Measurements from ENCODE around the gene VSTM2L. TPM values are rescaled to one million over a fixed set of nuclear protein-coding genes. Genes with fewer than 3 reads are reported as not detected.

The VSTM2L gene
- total and polyA plus RNA-seq, 4 donors = 8.0 to 71.6 (median 31.4) TPM

DNA sequence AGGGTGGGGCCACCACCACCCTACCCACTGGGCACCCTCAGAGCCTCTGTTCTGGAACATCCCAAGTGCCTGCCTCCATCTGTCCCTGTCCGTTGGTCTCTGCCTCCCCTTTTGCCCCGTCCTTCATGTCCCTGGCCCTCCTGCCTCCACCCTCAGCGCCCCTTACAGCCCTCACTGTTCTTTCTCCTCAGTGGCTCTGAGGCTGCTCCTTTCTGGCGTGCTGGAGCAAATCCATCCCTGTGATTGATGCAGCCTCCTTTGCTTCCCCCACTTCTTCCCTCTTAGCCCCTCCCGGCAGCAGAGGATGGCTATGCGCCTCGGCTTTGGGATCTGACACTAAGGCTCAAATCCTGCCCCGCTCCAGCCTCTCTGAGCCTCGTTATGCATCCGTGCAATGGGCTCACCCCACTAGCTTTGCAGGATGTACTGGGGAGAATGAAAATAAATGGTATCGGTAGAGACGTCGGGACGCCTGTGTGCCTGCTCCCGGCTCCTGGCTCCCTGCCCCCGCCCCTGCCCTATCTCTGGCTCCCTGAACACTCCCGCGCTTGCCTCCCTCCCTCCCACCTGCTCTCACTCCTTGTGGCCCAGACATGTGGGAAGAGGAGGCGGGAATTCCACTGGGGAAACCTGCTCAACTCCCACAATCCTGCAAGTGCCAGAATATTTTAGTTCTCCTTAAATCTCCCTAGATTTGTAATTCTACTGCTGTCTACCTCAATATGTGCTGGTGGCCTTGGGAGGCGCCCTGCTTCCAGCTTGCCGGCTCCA lies 13.1 kb downstream of the VSTM2L start:
- TF ChIP-seq, protein P1, sequence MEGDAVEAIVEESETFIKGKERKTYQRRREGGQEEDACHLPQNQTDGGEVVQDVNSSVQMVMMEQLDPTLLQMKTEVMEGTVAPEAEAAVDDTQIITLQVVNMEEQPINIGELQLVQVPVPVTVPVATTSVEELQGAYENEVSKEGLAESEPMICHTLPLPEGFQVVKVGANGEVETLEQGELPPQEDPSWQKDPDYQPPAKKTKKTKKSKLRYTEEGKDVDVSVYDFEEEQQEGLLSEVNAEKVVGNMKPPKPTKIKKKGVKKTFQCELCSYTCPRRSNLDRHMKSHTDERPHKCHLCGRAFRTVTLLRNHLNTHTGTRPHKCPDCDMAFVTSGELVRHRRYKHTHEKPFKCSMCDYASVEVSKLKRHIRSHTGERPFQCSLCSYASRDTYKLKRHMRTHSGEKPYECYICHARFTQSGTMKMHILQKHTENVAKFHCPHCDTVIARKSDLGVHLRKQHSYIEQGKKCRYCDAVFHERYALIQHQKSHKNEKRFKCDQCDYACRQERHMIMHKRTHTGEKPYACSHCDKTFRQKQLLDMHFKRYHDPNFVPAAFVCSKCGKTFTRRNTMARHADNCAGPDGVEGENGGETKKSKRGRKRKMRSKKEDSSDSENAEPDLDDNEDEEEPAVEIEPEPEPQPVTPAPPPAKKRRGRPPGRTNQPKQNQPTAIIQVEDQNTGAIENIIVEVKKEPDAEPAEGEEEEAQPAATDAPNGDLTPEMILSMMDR (IDR thresholded peaks at IDR 0.05; ENCODE audit: control extremely low read depth, extremely low read depth) = no peak
- H3K36me3 ChIP-seq (ENCODE audit: control insufficient read depth in 4 of 4, insufficient read depth in 4 of 4, low read length in 4 of 4) = no peaks in the 10 kb centered on the region
- H3K9me3 ChIP-seq (ENCODE audit: control insufficient read depth in 4 of 4, insufficient read depth in 3 of 4, low read length in 3 of 4) = peaks cover 0 to 7% (median 0%) of the 10 kb centered on the region in 4 donors
- H3K4me1 ChIP-seq (ENCODE audit: control insufficient read depth in 5 of 5, insufficient read depth in 5 of 5, low read length in 5 of 5) = peaks cover 0 to 55% (median 11%) of the 10 kb centered on the region in 5 donors
- no peak overlapping the region for H3K9ac ChIP-seq (ENCODE audit: insufficient read depth in 1 of 2, low read length in 2 of 2)
- DNase-seq = peak in 1 of 3 donors; percentile 45
- H3K27ac ChIP-seq (ENCODE audit: low read depth in 1 of 2, low read length in 1 of 2) = no peak overlapping the region
- ATAC-seq (ENCODE audit: insufficient read depth, low FRiP score) = no peak
- H3K4me3 ChIP-seq = no peak overlapping the region
- peaks cover 0 to 15% (median 0%) of the 10 kb centered on the region in 3 donors for H3K27me3 ChIP-seq (ENCODE audit: control insufficient read depth in 3 of 3, insufficient read depth in 3 of 3, low read length in 2 of 3)
- 22 to 23% methylated on average over 21 of the region's 21 CpGs for WGBS, 2 donors

DNA sequence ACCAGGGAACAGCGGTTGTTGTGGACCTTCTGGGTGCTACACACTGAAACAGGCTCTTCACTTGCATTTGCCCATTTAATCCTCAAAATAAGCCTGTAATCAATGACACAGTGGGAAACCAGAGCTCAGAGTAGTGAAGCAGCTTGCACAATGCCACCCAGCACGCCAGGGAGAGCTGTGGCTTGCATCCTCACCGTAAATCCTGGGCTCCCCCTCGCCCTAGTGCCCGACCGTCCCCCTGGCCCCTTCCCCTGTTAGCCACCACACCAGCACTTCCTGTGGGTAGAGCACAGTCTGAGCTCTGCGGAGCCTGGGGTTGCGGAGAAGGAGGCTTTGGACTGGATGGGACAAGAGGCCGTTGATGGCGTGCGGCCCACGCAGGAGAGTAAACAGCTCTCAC lies 14.5 kb downstream of the VSTM2L start:
- Histone ChIP-seq H3K4me1 (ENCODE audit: control insufficient read depth in 5 of 5, insufficient read depth in 5 of 5, low read length in 5 of 5) (peaks cover 0 to 46% (median 8%) of the 10 kb centered on the region in 5 donors), H3K27ac (ENCODE audit: low read depth in 1 of 2, low read length in 1 of 2) (no peak overlapping the region), H3K9me3 (ENCODE audit: control insufficient read depth in 4 of 4, insufficient read depth in 3 of 4, low read length in 3 of 4) (peaks cover 0 to 7% (median 0%) of the 10 kb centered on the region in 4 donors), H3K27me3 (ENCODE audit: control insufficient read depth in 3 of 3, insufficient read depth in 3 of 3, low read length in 2 of 3) (peaks cover 0 to 11% (median 0%) of the 10 kb centered on the region in 3 donors), H3K36me3 (ENCODE audit: control insufficient read depth in 4 of 4, insufficient read depth in 4 of 4, low read length in 4 of 4) (no peaks in the 10 kb centered on the region), H3K4me3 (no peak overlapping the region), H3K9ac (ENCODE audit: insufficient read depth in 1 of 2, low read length in 2 of 2) (no peak overlapping the region)
- DNase-seq = no peak
- TF ChIP-seq, protein P1 (IDR thresholded peaks at IDR 0.05; ENCODE audit: control extremely low read depth, extremely low read depth) = no peak
- no peak for ATAC-seq (ENCODE audit: insufficient read depth, low FRiP score)
- 24 to 37% methylated on average over 12 of the region's 12 CpGs for WGBS, 2 donors

DNA sequence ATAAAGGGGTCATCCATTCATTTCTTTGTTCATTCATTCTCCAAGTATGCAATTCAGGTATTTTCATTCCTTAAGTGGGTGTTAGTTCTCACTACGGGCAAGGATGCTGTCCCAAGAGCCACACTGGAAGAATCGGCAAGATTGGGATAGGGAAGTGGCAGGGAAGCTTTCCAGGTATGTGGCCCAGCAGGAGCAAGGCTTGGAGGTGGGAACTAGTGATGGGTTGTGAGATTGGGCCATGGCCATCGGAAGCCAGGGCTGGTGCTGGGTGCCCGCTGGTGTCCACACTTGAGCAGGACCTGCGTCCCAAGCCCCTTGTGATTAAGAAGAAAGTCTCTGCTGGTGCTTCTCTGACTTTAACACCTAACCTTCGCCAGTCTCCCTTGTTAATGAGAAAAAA lies 15.1 kb downstream of the VSTM2L start:
- no peaks in the 10 kb centered on the region for H3K36me3 ChIP-seq (ENCODE audit: control insufficient read depth in 4 of 4, insufficient read depth in 4 of 4, low read length in 4 of 4)
- no peak overlapping the region for H3K4me3 ChIP-seq
- TF ChIP-seq, protein P1 (IDR thresholded peaks at IDR 0.05; ENCODE audit: control extremely low read depth, extremely low read depth) = no peak
- 78 to 79% methylated on average over 6 of the region's 6 CpGs for WGBS, 2 donors
- H3K4me1 ChIP-seq (ENCODE audit: control insufficient read depth in 5 of 5, insufficient read depth in 5 of 5, low read length in 5 of 5) = peaks cover 0 to 46% (median 8%) of the 10 kb centered on the region in 5 donors
- no peak overlapping the region for H3K27ac ChIP-seq (ENCODE audit: low read depth in 1 of 2, low read length in 1 of 2)
- H3K9ac ChIP-seq (ENCODE audit: insufficient read depth in 1 of 2, low read length in 2 of 2) = no peak overlapping the region
- no peak for DNase-seq
- ATAC-seq (ENCODE audit: insufficient read depth, low FRiP score) = no peak
- H3K27me3 ChIP-seq (ENCODE audit: control insufficient read depth in 3 of 3, insufficient read depth in 3 of 3, low read length in 2 of 3) = peaks cover 0 to 7% (median 0%) of the 10 kb centered on the region in 3 donors
- H3K9me3 ChIP-seq (ENCODE audit: control insufficient read depth in 4 of 4, insufficient read depth in 3 of 4, low read length in 3 of 4) = peaks cover 0 to 7% (median 0%) of the 10 kb centered on the region in 4 donors
